Renal pelvis (tissue), 4 donors: ENCODE results near the gene PCTP. TPM values are rescaled to one million over a fixed set of nuclear protein-coding genes. Genes with fewer than 3 reads are reported as not detected.

Experiments used
- DNase-seq: peaks from one replicate; pipeline ENCODE4 v3.0.0-alpha.2; 2013
- polyA plus RNA-seq, 3 donors: library from polyadenylated mRNA; unstranded; fragments of 120-200 nt; gene quantifications; one replicate each; pipeline ENCODE4 v1.2.1, GENCODE V29; 2013; ENCODE audit not compliant: insufficient read length in 3 of 3

PCTP gene
- polyA plus RNA-seq, 3 donors = 31.6 to 32.8 (median 31.8) TPM

DNA sequence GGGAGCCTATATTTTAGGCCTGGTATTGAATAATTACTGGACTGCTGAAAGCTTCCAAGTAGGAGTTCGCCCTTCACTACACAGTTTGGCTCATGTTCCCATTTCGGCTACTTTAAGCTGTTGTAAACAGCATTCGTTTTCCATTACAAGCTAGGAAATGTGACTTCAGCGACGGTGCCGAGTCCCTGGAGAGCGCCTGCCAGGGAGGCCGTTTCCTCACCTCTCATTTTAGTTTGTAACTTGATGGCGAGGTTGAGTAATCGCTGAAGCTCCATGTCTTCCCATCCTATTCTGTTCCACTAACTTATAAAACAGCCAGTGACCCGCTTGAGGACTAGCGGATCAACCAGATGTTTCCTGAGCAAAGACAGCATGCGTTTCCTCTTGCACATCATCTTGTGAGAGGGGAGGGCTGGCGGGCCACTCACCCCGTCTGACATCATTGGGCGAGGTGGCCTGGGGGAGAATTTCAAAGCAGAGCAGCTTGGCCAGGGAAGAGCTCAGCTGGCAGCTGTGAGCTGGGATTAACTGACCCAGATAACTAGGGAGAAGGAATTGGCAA lies 32.9 kb downstream of the PCTP start:
- DNase-seq = no peak

DNA sequence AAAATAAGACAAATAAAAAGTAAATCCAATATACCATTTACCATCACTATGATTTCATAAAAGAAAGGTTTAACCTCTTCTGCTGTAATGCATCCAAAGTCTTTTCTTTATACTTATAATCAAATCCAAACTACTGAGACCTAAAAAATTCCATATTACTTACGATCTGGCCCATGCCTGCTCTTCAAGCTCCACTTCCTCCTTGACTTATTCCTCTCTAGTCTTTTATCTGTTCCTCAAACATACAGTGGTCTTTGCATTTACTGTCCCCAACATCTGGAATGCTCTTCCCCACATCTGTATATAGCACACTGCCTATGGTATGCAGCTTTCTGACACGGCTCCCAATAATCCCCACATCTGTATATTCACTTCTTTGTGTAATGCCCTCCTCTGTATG lies 33.8 kb downstream of the PCTP start:
- no peak for DNase-seq

DNA sequence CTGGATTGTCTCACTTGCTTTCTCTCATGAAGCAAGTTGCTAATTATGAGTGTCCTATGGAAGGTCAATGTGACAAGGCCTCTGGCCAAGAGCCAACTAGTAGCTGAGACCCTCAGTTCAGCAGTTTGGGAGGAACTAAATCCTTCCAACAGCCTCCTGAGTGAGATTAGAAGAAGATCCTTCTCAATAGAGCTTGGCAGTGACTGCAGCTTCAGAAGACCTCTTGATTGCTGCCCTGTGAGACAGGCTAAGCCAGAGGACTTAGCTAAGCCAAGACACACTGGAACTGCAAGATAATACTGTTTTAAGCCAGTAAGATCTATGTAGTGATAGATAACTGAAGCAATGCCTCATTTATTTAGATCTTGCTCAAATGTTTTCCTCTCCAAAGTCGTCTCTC lies 34.3 kb downstream of the PCTP start:
- no peak for DNase-seq

DNA sequence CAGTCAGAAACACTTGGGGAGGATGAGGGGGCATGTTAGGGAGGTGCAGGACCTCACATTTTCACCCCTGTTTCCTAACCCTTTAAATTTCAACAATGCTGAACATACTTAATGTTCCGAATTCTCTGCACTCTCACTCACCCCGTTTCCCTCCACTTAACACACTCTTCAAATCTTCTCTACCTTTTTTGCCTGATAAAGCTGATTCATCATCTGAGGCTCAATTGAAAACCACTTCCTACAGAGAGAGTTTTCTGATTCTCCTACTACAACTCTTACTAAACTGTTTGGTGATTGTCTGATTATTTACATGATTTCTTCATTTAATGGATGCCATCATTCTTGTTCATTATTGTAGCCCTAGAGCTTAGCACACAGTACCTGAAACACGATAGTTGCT lies 42.4 kb downstream of the PCTP start:
- no peak for DNase-seq

DNA sequence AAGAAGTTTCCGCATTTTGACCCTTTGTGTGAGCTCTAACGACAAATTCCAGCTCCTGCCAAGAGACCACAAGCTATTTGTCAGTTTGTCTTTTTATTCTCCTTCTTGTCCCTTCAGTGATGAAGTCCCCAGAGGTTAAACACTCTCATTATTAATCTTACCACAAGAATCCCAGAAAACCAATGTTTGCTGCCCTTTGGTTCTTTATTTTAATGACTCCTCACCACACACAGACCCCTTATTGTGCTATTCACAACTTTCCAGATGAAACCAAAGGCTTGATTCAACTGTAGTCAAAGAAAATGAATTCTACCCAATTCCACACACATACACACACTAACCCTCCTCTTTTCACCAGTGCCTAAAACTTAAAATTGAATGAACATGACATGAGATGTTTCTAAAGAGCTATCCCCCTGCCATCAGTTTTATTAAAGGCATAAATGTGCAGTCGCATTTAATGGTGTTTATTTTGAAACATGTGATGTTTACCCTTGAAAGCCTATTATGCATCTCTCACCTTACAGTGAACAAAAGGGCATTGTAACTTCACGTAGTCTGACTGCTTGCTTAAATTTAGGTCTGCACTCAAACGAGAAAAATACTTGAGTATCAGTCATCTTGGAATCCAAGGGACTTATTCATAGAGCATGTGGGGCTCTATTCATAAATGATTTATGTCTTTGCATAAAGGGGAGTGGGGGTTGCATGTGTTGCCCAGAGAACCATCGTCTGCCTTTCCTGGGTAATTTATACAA lies 44.1 kb downstream of the PCTP start:
- DNase-seq = no peak

DNA sequence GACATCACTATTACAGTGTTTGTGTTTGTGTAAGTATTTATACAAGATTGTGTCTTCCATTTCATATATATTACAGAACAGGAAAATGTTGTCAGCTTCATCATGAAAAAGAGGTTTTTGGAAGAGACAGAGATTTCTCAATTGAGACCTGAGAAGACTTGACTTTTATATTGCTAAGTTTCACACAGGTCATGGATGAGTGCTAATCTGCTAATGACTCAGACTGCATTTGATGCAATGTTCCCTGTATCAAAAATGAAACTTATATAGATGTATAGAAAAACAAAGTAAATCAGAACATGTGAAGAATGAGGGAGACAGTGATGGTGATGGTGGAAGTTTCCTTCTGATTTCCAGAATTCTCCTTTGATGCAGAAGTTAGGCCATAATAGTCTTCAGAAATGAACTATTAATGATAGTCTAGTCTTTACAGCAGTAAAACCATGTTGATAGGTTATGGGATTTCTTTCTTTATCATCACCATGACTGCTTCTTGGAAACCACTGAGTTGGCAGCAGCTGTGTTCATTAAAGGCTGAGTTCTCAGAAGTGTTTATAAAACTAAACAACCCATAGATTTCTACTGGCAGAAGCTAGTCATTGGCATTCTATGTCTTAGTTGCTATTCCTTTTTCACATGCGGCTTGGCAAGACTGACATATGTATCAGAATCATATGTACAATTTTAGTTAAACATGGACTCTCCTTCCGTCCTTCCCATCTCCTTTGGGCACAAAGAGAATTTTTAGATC lies 56.1 kb downstream of the PCTP start:
- no peak for DNase-seq

DNA sequence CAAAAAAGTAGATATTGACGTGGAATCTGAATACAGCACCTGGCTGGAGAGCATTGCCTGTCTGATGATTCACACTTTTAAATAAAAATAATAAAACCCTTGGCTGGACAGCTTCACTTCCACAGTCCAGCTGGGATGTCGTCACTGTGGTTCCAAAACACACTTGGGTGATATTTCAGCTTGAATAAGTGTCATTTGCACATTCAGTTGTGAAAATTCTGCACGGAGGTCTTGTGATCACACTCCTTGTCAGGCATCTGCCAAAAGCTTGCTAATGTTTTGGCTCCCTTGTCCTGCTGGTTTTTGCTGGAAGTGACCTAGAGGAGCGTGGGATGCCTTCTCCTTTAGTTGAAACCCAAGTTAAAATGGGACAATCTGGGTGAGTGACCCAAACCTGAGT lies 60.7 kb downstream of the PCTP start:
- no peak for DNase-seq

DNA sequence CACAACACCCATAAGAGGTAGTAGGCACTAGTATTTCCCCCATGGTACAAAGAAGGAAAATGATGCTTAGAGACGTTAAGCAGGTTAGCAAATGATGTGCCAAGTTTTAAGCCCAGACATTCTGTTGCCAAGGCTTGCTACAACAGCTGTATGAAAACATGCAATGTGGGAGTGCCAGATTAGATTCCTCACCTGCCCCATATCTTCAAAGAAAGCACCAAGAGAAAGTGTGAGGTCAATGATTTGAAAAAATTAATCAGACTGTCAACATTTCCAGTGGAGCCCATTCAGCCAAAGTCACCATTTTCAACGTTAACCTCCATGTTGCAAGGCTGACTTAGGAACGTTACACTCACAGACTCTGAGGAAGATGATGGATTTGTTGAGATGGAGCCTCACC lies 61.5 kb downstream of the PCTP start:
- no peak for DNase-seq

DNA sequence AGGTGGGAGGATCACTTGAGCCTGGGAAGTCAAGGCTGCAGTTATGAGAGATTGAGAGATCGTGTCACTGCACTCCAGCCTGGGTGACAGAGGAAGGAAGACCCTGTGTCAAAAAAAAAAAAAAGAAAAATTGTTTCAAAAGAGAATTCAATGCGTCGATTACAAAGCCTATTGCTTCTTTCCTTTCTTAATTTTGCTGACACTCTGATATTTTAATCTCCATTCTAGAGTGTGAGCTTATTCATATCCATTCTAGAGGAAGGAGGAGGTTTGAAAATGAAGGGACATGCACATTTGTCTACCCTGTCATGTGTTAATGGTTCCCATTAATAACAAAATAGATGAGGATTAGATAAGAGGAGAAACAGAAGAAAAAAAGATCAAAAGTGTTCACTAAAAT lies 63.1 kb downstream of the PCTP start:
- DNase-seq = no peak

DNA sequence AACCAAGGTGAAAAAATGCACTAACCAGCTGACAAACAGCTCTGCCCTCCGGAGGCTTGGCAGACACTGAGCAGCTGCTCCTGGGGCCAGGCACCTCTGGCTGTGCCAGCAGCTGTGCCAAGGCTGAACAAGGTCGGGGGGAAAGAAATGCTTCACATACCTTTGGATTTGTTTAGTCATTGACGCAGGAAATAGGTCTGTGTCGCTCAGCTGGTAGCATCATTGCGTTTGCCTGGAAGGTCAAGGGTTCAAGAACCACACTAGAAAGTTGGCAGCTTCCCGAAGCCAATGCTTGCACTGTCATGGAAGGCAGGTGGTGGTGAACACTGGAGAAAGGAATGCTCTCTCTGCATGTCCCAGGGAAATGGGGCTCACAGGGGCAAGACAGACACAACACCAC lies 63.5 kb downstream of the PCTP start:
- DNase-seq = no peak

DNA sequence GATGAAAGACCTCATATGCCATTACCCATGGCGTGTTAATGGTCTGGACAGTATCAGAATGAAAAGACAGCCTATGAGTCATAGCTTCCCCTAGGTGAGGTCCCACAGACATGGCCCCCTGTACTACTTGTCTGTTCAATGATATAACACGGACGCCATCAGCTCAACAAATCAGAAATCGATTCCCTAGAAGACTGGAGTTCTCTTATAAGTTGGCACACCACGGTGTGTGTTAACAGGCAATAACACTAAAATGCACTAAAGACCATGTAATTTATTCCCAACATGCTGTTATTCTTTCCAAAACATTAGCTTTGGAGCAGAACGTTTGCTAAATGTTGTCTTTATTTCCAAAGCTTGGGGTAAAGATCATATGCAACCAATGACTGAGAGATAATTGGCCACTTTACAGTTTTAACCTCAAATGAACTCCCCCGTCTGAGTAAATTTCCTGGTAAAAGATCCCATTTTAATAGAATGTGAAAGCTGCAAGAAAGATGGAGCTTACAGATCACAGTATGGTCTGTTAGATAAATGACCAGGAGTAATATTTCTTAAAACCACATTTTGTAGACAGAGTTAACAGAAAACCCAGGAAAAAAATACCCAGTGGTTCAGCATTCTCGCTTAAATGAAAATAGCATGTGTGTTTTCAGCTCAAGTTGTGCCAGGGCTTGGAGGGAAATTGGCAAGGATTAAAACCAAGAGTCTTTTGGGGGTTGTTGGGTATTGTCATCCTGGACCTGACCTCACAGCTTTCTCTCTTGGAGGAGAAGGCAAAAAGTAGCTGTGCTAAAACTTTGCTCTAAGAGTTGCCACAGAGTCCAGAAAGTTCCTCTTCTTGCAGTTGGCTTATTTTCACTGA lies 65.9 kb downstream of the PCTP start:
- DNase-seq = no peak

DNA sequence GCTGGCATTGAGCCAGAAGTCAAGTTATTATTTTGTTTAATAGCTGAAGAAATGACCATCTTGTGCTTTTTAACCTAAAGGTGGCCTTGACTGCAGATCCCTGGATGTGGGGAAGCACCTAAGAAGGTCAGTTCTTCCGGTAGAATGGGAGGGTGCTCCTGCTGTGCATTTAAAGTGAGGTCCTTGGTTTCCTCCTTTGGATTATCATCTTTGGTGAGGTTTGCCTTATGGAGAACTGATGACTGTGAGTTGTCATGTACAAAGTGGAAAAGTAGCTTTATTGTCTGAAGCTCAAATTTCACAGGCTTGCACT lies 66.5 kb downstream of the PCTP start:
- DNase-seq = no peak

DNA sequence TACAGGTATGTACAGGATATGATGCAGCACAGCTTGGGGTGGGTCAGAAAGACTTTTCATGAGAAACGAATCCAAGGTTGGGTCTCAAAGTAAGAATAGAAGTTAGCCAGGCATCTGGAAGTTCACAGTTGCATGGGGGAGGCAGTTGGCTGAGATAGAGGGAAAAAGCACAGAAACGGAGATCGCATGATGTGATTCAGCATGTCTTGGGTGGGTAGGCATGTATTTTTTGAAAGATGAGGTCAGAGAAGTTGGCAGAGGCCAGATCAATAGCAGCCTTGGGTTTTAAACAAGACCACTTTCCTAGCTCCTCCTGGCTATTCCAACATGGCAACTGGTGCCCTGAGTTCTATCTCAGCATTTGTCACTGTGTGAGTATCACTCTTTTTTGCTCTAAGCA lies 67.2 kb downstream of the PCTP start:
- no peak for DNase-seq

DNA sequence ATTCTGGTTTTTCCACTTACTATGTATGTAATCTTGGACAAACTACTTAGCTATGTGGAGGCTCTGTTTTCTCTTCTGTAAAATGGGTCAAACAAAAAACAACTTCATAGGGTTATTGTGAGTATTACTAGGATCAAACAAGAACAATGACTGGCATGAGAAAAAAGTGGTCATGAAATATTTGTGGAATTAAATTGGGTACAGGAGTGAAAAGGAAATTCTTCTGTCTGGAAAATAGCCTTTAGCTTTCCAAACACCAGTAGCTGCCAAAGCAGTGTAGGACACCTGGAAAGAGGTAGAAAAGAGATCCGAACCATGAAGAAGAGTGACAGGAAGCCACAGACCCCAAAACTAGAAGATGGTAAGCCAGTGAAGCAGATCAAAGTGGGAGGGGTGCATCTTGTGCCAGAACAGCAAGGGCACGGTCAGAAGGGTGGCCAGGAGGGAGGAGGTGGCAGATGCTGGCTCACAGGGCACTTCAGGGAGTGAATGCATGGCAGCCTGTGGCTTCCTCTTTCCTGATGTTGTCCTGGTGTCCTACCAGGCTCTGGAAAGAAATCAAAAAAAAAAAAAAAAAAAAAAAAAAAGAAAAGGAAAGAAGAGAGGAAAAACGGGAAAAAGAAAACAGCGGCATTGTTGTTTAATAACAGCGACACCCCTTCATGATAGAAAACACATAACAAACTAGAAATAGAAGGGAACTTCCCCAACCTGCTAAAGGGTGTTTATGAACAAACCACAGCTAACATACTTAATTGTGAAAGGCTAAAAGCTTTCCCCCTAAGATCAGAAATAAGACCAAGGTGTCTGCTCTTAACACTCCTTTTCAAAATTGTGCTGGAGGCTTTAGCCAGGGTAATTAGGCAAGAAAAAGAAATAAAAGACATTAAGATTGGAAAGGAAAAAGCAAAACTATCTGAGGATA lies 67.9 kb downstream of the PCTP start:
- no peak for DNase-seq

DNA sequence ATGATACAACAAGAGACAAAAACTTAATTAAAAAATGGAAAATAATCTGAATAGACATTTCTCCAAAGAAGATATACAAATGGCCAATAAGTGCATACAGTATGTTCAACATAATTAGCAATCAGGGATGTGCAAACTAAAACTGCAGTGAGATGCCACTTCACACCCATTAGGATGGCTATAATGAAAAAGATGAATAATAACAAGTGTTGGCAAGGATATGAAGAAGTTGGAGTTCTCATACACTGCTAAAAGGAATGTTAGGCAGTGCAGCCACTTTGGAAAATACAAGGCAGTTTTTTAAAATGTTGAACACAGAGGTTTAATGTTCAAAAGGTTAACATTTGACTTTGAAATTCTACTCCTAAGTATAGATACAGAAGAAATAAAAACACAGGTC lies 69.8 kb downstream of the PCTP start:
- DNase-seq = no peak

DNA sequence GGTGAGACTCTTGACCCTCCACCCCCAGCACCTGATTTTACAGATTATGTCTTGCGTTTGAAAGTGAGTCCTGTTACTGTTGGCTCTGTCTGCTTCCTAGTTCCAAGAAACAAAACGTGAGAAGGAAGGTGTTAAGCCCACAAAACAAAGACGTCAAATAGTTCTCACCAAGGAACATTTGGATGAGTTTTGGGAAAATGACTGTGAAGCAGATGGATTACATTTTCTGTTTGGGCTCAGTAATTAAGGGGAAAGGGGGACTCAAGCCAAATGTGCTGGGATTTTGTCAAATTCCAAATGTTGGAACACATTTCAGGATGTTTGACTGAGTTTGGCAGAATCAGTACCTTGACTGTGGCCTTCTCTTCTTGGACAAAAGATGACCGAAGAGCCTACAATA lies 71.2 kb downstream of the PCTP start:
- DNase-seq = no peak

DNA sequence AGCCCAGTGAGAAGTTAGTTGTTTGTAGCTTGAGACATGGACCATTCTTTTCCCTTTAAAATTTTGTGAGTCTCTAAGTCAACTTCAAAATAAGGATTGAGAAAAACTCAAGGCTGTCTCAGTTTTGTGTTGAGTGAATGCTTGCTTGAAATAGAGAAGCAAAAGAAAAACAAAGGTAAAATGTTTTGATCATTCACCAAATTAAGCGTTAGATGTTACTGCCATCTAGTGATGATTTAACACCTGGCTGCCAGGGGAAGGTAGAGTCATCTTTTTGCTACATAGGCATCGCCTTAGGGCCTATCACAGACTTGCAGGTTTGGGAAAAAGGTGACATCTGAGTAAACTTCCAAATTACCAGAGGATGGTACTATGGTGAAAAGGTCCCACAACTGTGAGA lies 74.4 kb downstream of the PCTP start:
- DNase-seq = peak; percentile 21
